GM19043 (cell line): ENCODE results near the gene NDUFV1.
A peak's percentile ranks its signal among the peaks of the same experiment; 100 is the strongest.
"Not testable (repeated sequence)": the region's sequence is repeated elsewhere in the genome, so short reads cannot be mapped to it uniquely, and the experiment has no call there.

Experiments used
- ATAC-seq: cut with Tn5 transposase; IDR thresholded peaks from one replicate; pipeline ENCODE4 v1.9.1; 2021; ENCODE audit warnings: low read depth; ENCODE audit not compliant: unreplicated experiment

Gene NDUFV1

DNA sequence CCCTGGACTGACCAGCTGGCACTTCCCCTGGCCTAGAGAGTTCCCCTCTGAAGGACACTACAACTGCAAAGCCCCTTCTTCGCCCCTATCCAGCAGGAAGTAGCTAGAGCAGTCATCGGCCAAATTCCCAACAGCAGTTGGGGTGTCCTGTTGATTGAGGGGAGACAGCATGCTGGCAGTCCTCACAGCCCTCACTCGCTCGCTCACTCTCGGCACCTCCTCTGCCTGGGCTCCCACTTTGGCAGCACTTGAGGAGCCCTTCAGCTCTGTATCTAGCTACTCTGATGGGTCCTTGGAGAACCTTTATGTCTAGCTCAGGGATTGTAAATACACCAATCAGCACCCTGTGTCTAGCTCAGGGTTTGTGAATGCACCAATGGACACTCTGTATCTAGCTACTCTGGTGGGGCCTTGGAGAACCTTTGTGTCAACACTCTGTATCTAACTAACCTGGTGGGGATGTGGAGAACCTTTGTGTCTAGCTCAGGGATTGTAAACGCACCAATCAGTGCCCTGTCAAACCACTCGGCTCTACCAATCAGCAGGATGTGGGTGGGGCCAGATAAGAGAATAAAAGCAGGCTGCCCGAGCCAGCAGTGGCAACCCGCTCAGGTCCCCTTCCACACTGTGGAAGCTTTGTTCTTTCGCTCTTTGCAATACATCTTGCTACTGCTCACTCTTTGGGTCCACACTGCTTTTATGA, 19.5 kb downstream of the NDUFV1 start:
- not testable (repeated sequence) for ATAC-seq

GRCh38 chr11:67626970-67627369, 20.2 kb downstream of the NDUFV1 start:
- ATAC-seq: no peak

- ATAC-seq: no peak
Measured at GRCh38 chr11:67627441-67627811, 20.7 kb downstream of the NDUFV1 start.

DNA sequence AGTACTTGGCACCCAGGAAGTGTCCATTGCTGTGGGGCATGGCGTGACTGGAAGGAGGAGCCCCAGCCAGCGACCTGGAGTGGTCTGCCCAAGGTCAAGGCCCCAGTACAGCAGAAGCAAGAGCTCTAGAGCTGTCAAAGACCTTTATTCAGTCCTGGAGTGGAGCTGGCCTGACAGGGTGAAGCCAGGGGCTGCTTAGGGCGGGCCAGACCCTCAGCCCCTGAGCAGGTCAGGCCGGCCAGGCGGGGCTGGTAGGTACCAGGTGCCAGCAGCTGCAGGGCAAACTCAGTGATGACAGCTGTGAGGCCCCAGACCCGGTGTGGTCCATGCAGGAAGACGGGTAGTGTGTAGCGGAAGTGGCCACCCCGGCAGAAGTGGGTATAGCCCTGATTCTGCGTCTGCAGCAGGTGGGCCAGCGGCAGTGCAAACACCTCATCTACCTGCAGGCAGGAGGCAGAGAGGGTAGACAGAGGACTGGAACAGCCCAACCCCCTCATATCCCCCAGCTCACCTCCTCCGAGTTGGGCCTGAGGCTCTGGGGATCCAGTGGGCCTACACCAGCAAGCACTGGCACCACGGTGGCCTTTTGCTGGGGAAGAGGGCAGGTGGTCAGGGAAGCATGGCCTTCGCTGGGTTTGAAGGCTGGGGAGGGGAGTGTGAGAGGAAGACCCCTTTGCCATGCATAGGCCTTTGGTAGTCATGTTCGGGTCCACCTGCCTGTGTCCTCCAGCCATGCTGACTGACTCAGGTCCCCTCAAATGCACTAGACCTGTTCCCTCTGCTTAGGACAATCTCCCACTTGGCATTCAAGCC, 21.3 kb downstream of the NDUFV1 start:
- no peak for ATAC-seq

DNA sequence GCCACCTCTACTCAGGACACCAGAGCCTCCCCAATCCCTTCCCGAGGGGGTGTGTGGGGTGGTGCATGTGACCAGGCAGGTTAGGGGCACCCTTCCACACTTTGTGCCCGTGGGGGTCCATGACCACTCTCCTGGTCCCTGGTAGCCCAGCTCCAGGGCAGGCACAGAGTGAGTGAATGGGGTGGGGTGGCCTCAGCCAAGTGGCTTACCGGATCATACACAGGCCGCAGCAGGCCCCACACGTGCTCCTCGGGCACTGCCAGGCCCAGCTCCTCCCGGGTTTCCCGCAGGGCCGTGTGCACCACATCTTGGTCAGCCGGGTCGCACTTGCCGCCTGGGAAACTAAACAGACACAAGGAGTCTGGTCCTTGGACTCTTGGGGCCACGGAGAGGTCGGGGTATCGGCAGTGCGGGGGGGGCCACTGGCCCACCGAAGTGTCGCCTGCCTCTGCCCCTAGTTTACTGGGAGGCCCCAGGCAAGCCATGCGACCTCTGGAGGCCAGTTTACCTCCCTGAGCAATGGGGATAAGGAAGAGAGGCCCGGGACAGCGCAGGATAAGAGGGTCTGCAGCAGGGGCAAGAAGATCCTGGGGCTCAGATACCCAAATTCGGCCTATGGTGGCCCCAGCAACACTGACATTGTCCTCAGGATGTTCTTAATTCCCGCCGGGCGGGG, 22.1 kb downstream of the NDUFV1 start:
- ATAC-seq: no peak

GRCh38 chr11:67629386-67630227, 22.9 kb downstream of the NDUFV1 start, which contains the start of gene NUDT8:
Gene NUDT8 (minus strand): TSS chr11:67629937. CDS start chr11:67629911, 26 bp downstream.
- ATAC-seq: peak; percentile 36

- peak; percentile 72 for ATAC-seq
Measured at GRCh38 chr11:67630228-67630942, 23.6 kb downstream of the NDUFV1 start.

- ATAC-seq: no peak
Measured at GRCh38 chr11:67630943-67631331, 24.2 kb downstream of the NDUFV1 start.

GRCh38 chr11:67631411-67631810, 24.7 kb downstream of the NDUFV1 start:
- ATAC-seq: no peak

- ATAC-seq: no peak
Measured at GRCh38 chr11:67631853-67632174, 25.1 kb downstream of the NDUFV1 start.

- no peak for ATAC-seq
Measured at GRCh38 chr11:67632175-67632981, 25.6 kb downstream of the NDUFV1 start.

GRCh38 chr11:67632982-67633755, 26.4 kb downstream of the NDUFV1 start:
- ATAC-seq: no peak

DNA sequence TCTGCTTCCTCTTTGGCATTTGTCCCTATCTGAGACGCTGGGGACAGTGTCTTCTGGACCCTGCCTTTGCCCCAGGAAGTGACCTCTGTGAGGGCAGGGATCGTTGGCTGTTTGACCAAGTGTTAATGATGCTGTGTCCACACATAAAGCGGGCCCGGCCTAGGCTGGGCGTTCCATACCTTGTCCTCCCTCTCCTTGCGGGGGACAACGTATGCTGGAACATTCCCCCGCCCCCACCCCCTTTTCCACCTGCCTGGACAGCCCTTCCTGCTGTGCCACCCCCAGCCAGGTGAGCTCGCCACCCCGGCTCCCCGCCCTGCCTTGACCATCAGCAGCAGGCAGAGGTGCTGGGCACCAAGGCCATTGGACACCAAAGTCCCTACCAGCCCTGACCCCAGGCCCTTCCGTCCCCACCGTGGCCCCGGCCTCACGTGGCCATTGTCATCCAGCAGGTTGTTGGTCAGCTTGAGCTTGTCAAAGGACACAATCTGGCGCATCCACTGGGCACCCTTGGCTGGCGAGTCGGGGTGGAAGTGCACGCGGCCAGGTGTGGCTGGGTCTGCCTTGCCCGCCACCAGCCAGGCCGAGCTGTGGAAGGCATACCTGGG, 27.1 kb downstream of the NDUFV1 start:
- no peak for ATAC-seq

GRCh38 chr11:67634366-67635230, 27.9 kb downstream of the NDUFV1 start:
- ATAC-seq: no peak

GRCh38 chr11:67635231-67635521, 28.4 kb downstream of the NDUFV1 start:
- no peak for ATAC-seq

DNA sequence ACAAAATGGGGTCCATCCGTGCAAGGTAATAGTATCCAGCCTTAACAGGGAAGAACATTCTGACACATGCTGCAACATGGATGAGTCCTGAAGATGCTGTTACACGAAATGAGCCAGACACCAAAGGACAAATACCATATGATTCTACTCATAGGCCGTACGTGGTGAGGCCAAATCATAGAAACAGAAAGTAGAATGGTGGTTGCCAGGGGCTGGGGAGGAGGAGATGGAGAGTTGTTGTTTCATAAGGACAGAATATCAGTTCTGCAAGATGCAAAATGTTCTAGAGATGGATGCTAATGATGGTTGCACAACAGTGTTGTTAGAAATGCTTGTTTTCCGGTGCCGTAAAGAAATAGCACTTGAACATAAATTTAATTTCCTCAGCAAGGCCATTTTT, 30.2 kb downstream of the NDUFV1 start:
- no peak for ATAC-seq

DNA sequence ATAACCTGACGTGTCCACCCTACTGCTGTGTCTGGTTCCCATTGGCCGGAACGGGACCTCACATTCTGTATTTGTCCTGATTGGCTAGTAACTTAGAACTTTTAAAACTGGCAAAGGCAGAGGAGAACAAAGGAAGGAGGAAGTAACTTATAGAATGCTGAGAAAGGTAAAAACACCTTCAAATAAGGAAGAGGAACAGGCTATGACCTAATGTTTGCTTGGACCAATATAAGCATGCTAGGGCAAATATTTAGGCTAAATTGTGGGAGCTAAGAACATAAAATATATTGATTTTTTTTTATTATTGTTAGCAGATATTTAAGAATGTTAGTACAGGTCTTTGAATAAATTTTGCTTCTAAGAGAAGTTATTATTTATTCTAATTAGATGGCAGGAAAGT, 30.7 kb downstream of the NDUFV1 start:
- ATAC-seq: not testable (repeated sequence)
